ENCODE results near the gene DCAF10. TPM values are rescaled to one million over a fixed set of nuclear protein-coding genes. Genes with fewer than 3 reads are reported as not detected.
A peak's percentile ranks its signal among the peaks of the same experiment; 100 is the strongest.
"Not testable (repeated sequence)": the region's sequence is repeated elsewhere in the genome, so short reads cannot be mapped to it uniquely, and the experiment has no call there.

DCAF10 gene
- polyA plus RNA-seq, 1 donor = 24.1 TPM

DNA sequence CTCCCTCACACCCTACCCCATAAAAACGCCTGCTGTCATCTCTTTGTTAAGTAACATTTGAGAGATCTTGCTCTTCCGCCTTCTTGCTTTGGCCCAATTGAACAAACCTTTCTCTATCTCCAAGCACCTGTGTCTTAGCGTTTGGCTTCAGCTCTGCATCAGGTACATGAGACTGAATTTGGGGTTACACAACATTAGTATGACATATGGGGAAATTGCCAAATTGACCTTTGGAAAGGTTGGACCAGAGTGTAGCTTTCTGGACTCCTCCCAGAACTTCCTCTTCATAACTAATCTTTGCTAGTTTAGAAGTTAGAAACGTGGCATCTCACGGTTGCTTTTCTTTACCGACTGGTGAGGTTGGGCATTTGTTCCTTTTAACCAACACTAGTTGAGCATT lies 12.3 kb upstream of the DCAF10 start:
- DNase-seq = no peak
- peaks cover 8% of the 10 kb centered on the region for H3K9me3 ChIP-seq (ENCODE audit: control insufficient read depth, low read depth, low read length)
- H3K4me3 ChIP-seq (ENCODE audit: low read length) = no peak overlapping the region
- peaks cover 3% of the 10 kb centered on the region for H3K4me1 ChIP-seq (ENCODE audit: control insufficient read depth, insufficient read depth, low read length)
- no peak overlapping the region for H3K27ac ChIP-seq (ENCODE audit: low read length)
- peaks cover 10% of the 10 kb centered on the region for H3K27me3 ChIP-seq (ENCODE audit: control insufficient read depth, insufficient read depth, low read length)
- 96% methylated on average over 5 of the region's 6 CpGs for WGBS (ENCODE audit: insufficient coverage, low lambda C conversion rate)
- H3K36me3 ChIP-seq (ENCODE audit: control insufficient read depth, insufficient read depth, low read length) = peaks cover 4% of the 10 kb centered on the region

DNA sequence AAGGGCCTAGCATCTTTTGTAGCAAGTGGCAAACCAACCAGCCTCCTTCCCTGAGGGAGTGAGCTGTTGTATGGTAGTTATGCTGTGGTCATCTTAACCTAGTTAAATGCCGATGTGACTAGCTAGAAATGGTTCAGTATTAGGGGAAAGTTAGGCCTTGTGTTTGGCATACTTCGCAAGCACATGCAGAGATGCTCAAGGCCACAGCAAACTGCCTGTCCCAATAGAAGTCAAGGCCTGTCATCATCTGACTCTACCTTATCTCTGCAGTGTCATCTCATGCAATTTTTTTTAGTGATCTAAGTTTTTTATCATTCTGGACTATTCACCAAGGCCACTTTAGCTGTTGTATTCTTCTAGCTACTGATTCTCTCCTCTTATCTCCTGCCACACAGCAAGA lies 10.5 kb upstream of the DCAF10 start:
- DNase-seq = no peak
- WGBS (ENCODE audit: insufficient coverage, low lambda C conversion rate) = no CpG with 5 or more reads among the region's 2 CpGs
- Histone ChIP-seq H3K4me3 (ENCODE audit: low read length) (no peak overlapping the region), H3K9me3 (ENCODE audit: control insufficient read depth, low read depth, low read length) (peaks cover 8% of the 10 kb centered on the region), H3K27ac (ENCODE audit: low read length) (no peak overlapping the region), H3K4me1 (ENCODE audit: control insufficient read depth, insufficient read depth, low read length) (peaks cover 3% of the 10 kb centered on the region), H3K36me3 (ENCODE audit: control insufficient read depth, insufficient read depth, low read length) (peaks cover 2% of the 10 kb centered on the region), H3K27me3 (ENCODE audit: control insufficient read depth, insufficient read depth, low read length) (peaks cover 10% of the 10 kb centered on the region)

DNA sequence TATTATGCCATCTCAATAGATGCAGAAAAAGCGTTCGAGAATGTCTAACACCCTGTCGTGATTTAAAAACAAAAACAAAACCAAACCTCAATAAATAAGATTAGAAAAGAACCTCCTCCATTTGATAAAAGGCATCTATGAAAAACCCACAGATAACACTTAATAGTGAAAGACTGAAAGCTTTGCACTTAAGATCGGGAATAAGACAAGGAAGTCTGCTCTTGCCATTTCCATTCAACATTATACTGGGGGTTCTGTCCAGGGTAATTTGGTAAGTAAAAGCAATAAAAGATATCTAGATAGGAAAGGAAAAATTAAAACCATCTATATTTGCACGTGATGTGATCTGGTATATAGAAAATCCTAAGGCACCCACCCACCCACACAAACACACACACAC lies 8.5 kb upstream of the DCAF10 start:
- Histone ChIP-seq H3K4me3 (ENCODE audit: low read length) (no peak overlapping the region), H3K9me3 (ENCODE audit: control insufficient read depth, low read depth, low read length) (peaks cover 3% of the 10 kb centered on the region), H3K27ac (ENCODE audit: low read length) (no peak overlapping the region), H3K27me3 (ENCODE audit: control insufficient read depth, insufficient read depth, low read length) (peaks cover 4% of the 10 kb centered on the region), H3K4me1 (ENCODE audit: control insufficient read depth, insufficient read depth, low read length) (no peaks in the 10 kb centered on the region), H3K36me3 (ENCODE audit: control insufficient read depth, insufficient read depth, low read length) (peaks cover 2% of the 10 kb centered on the region)
- DNase-seq = no peak
- 100% methylated on average over 1 of the region's 5 CpGs for WGBS (ENCODE audit: insufficient coverage, low lambda C conversion rate)

DNA sequence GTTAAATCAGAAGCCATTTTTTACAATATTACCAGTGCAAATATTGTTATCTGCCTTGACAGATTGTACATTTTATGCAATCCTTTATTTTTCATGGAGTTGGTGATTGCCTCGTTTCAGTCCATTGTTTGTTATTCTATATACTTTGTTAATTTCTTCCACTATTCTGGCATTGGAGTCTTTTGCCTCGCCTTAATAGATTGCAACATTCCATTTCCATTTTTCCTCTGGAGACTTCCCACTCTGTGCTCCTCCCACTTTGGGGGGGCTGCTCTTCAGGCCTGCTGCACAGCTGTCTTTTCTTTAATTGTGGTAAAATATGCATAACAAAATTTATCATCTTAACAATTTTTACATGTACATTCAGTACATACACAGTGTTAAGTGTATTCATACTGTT lies 4.4 kb upstream of the DCAF10 start:
- 68% methylated on average over 2 of the region's 2 CpGs for WGBS (ENCODE audit: insufficient coverage, low lambda C conversion rate)
- no peaks in the 10 kb centered on the region for H3K27me3 ChIP-seq (ENCODE audit: control insufficient read depth, insufficient read depth, low read length)
- H3K36me3 ChIP-seq (ENCODE audit: control insufficient read depth, insufficient read depth, low read length) = no peaks in the 10 kb centered on the region
- no peak overlapping the region for H3K27ac ChIP-seq (ENCODE audit: low read length)
- no peak overlapping the region for H3K4me3 ChIP-seq (ENCODE audit: low read length)
- no peak for DNase-seq
- no peaks in the 10 kb centered on the region for H3K9me3 ChIP-seq (ENCODE audit: control insufficient read depth, low read depth, low read length)
- H3K4me1 ChIP-seq (ENCODE audit: control insufficient read depth, insufficient read depth, low read length) = no peaks in the 10 kb centered on the region

DNA sequence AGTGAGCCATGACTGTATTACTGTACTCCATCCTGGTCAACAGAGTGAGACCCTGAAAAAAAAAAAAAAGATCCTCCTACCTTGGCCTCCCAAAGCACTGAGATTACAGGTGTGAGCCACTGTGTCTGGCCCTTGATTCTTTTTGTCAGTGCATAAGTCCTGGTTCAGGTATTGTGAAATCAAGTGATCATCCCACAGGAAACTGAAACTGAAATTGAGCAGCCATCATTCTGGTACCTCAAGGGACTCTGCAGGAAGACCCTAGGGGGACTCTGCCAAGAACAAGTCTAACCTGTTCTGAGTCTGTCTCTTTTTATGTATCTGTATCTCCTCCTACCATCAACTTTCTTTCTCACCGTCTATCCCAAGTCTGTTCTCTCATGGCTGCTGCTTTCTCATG lies 1.9 kb upstream of the DCAF10 start:
- WGBS (ENCODE audit: insufficient coverage, low lambda C conversion rate) = 44% methylated on average over 1 of the region's 1 CpG
- H3K4me1 ChIP-seq (ENCODE audit: control insufficient read depth, insufficient read depth, low read length) = peaks cover 6% of the 10 kb centered on the region
- H3K36me3 ChIP-seq (ENCODE audit: control insufficient read depth, insufficient read depth, low read length) = no peaks in the 10 kb centered on the region
- H3K27ac ChIP-seq (ENCODE audit: low read length) = no peak overlapping the region
- DNase-seq = peak in 1 of 2 donors; percentile 44
- no peaks in the 10 kb centered on the region for H3K27me3 ChIP-seq (ENCODE audit: control insufficient read depth, insufficient read depth, low read length)
- no peak overlapping the region for H3K4me3 ChIP-seq (ENCODE audit: low read length)
- H3K9me3 ChIP-seq (ENCODE audit: control insufficient read depth, low read depth, low read length) = no peaks in the 10 kb centered on the region

DNA sequence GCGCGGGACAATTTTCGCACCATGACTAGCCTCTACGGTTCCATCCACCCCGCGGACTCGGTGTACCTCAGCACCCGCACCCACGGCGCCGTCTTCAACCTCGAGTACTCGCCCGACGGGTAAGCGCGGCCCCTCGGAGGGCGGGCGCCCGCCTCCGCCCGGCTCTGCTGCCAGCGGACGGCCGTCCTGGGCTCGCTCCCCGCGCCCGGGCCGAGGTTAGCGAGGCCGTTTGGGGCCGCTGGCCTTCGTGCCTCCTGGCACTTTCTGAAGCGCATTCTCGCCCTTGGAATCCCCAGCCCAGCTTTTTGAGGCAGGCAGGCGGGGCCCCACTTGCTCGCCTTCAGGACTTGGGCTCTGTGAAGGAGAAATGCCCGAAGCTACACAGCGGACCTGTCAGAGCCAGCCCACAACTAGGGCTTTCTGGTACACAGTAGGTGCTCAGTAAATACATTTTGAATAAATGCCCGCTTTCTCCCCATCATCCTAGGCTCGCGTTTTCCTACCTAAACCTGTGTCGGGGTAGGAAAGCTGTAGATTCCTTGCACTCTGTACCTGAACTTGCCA lies 772 bp downstream of the DCAF10 start:
- Histone ChIP-seq H3K27me3 (ENCODE audit: control insufficient read depth, insufficient read depth, low read length) (no peaks in the 10 kb centered on the region), H3K9me3 (ENCODE audit: control insufficient read depth, low read depth, low read length) (no peaks in the 10 kb centered on the region), H3K27ac (ENCODE audit: low read length) (peak overlapping the region; percentile 79), H3K36me3 (ENCODE audit: control insufficient read depth, insufficient read depth, low read length) (no peaks in the 10 kb centered on the region), H3K4me1 (ENCODE audit: control insufficient read depth, insufficient read depth, low read length) (peaks cover 6% of the 10 kb centered on the region), H3K4me3 (ENCODE audit: low read length) (peak overlapping the region; percentile 70)
- WGBS (ENCODE audit: insufficient coverage, low lambda C conversion rate) = no CpG with 5 or more reads among the region's 45 CpGs
- DNase-seq = peak in 1 of 2 donors; percentile 38

DNA sequence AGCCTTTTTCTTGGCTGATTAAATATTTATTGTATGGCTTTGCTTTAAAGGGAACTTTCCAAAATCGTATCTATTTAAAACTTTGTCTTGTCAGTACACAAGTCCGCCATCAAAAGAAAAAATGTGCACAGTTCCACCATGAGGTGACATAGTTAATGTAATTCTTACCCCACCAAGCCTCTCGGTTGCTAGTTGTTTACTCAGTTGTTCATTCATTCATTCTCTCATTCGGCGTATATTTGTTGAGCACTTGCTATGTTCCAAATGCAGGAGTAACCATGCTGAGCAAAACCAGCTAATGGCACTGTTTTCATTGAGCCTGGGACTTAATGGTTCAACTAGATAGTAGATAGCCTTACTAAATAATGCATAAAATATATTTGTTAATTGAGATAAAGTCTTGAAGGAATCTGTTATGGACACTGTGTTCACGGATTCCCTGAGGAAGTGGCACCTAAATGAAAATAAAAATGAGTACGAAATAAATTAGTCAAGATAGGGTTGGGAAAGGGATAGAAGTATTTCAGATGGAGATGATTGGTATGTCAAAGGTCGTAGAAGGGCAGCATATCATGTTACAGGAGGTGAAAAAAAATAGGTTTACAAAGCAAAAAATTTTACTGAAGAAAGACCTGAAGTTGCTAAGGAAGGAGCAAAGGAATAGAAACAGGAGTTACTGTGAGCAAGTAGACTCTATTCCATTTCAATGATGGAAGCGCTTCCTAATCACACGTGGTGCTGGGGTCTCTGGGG lies 1.5 kb downstream of the DCAF10 start:
- peaks cover 6% of the 10 kb centered on the region for H3K4me1 ChIP-seq (ENCODE audit: control insufficient read depth, insufficient read depth, low read length)
- WGBS (ENCODE audit: insufficient coverage, low lambda C conversion rate) = 64% methylated on average over 3 of the region's 10 CpGs
- H3K9me3 ChIP-seq (ENCODE audit: control insufficient read depth, low read depth, low read length) = no peaks in the 10 kb centered on the region
- no peak for DNase-seq
- peak overlapping the region; percentile 70 for H3K4me3 ChIP-seq (ENCODE audit: low read length)
- no peaks in the 10 kb centered on the region for H3K27me3 ChIP-seq (ENCODE audit: control insufficient read depth, insufficient read depth, low read length)
- H3K36me3 ChIP-seq (ENCODE audit: control insufficient read depth, insufficient read depth, low read length) = no peaks in the 10 kb centered on the region
- peak overlapping the region; percentile 79 for H3K27ac ChIP-seq (ENCODE audit: low read length)

DNA sequence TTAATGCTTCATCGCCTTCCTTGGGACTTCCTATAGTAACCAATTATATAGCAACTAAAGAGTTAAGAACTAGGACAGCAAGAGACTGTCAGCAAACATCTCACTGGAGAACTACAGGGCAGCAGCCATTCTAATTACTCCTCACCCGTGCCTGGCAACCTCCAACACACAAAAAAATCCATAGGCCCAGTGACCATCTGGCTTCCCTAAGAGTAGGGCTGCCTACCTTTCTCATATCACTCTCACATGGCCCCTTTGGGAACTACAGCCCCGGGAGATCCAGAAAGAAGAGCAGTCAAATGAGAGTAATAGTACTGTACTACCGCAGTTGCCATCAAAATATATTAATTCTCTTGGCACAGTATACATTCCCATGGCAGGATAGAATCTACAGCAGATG lies 5.7 kb downstream of the DCAF10 start:
- H3K4me1 ChIP-seq (ENCODE audit: control insufficient read depth, insufficient read depth, low read length) = peaks cover 6% of the 10 kb centered on the region
- WGBS (ENCODE audit: insufficient coverage, low lambda C conversion rate) = no CpG with 5 or more reads among the region's 4 CpGs
- H3K27ac ChIP-seq (ENCODE audit: low read length) = no peak overlapping the region
- no peaks in the 10 kb centered on the region for H3K9me3 ChIP-seq (ENCODE audit: control insufficient read depth, low read depth, low read length)
- DNase-seq = no peak
- no peak overlapping the region for H3K4me3 ChIP-seq (ENCODE audit: low read length)
- peaks cover 3% of the 10 kb centered on the region for H3K36me3 ChIP-seq (ENCODE audit: control insufficient read depth, insufficient read depth, low read length)
- H3K27me3 ChIP-seq (ENCODE audit: control insufficient read depth, insufficient read depth, low read length) = no peaks in the 10 kb centered on the region

DNA sequence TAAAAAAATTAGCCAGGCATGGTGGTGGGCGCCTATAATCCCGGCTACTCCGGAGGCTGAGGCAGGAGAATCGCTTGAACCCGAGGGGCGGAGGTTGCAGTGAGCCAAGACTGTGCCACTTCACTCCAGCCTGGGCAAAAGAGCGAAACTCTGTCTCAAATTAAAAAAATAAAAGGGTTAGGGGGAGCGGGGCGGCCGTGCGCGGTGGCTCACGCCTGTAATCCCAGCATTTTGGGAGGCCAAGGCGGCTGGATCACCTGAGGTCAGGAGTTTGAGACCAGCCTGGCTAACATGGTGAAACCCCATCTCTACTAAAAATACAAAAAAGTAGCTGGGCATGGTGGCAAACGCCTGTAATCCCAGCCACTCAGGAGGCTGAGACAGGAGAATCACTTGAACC lies 9.1 kb downstream of the DCAF10 start:
- H3K4me3 ChIP-seq (ENCODE audit: low read length); H3K27ac ChIP-seq (ENCODE audit: low read length); H3K9me3 ChIP-seq (ENCODE audit: control insufficient read depth, low read depth, low read length); H3K36me3 ChIP-seq (ENCODE audit: control insufficient read depth, insufficient read depth, low read length); H3K27me3 ChIP-seq (ENCODE audit: control insufficient read depth, insufficient read depth, low read length); DNase-seq; H3K4me1 ChIP-seq (ENCODE audit: control insufficient read depth, insufficient read depth, low read length): not testable (repeated sequence)
- no CpG with 5 or more reads among the region's 15 CpGs for WGBS (ENCODE audit: insufficient coverage, low lambda C conversion rate)

DNA sequence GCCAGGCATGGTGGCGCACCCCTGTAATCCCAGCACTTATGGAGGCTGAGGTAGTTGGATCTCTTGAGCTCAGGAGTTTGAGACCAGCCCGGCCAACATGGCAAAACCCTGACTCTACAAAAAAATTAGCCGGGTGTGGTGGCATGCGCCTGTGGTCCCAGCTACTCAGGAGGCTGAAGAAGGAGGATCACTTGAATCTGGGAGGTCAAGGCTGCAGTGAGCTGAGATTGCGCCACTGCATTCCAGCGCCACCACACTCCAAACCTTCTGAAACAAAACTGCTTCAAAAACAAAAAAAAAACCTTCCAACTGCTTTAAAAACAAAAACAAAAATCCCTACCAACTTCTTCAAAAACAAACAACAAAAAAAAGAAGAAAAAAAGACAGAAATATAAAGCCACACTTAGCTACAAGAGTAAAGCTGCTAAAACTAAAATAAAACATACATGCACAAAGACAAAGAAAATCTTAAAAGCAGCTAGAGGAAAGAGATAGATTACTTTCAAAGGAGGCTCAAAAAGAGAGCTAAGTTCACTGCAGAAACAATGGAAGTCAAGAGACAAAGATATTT lies 11.4 kb downstream of the DCAF10 start:
- H3K27me3 ChIP-seq (ENCODE audit: control insufficient read depth, insufficient read depth, low read length) = no peaks in the 10 kb centered on the region
- H3K36me3 ChIP-seq (ENCODE audit: control insufficient read depth, insufficient read depth, low read length) = peaks cover 3% of the 10 kb centered on the region
- WGBS (ENCODE audit: insufficient coverage, low lambda C conversion rate) = no CpG with 5 or more reads among the region's 6 CpGs
- no peaks in the 10 kb centered on the region for H3K4me1 ChIP-seq (ENCODE audit: control insufficient read depth, insufficient read depth, low read length)
- no peak overlapping the region for H3K4me3 ChIP-seq (ENCODE audit: low read length)
- DNase-seq = no peak
- no peaks in the 10 kb centered on the region for H3K9me3 ChIP-seq (ENCODE audit: control insufficient read depth, low read depth, low read length)
- no peak overlapping the region for H3K27ac ChIP-seq (ENCODE audit: low read length)

Data from large intestine (tissue), 3 donors.